IMR-90 (cell line): ENCODE measurements around the gene ADRB2. TPM values are rescaled to one million over a fixed set of nuclear protein-coding genes. Genes with fewer than 3 reads are reported as not detected.

ENCODE experiments used
- ATAC-seq: fragments of 200-7000 bp; cut with Tn5 transposase; 2 replicates; pipeline ENCODE4 v1.9.1; 2020; ENCODE audit warnings: low read depth, mild to moderate bottlenecking, moderate library complexity
- BruUV-seq: library from RNA; stranded (reverse); fragments of 400-500 nt; replicated peaks from 2 replicates; lab custom pipeline; 2021; lab: Mats Ljungman, UMichigan
- CTCF ChIA-PET: fragments of 300-600 bp; formaldehyde crosslinking; extraction: SDS; loops from one replicate; lab custom pipeline; 2021; ENCODE audit warnings: antibody characterized with exemption; lab: Yijun Ruan, JAX
- POLR2A ChIA-PET: fragments of 300-600 bp; sonication (Branson Sonifier 250); formaldehyde crosslinking; loops from one replicate; lab custom pipeline; 2022; ENCODE audit warnings: antibody characterized with exemption; ENCODE audit not compliant: unreplicated experiment; lab: Charles Lee
- DNase-seq: peaks from one replicate; pipeline ENCODE4 v3.0.0; 2013
- H2AFZ ChIP-seq: replicated peaks from 2 replicates; pipeline ENCODE3; 2013; ENCODE audit warnings: low read length, mild to moderate bottlenecking; ENCODE audit not compliant: poor library complexity
- H2AK5ac ChIP-seq: 2 replicates; pipeline ENCODE4 v1.6.1; 2013; ENCODE audit warnings: low read depth, low read length, inconsistent platforms
- H2AK9ac ChIP-seq: replicated peaks from 2 replicates; pipeline ENCODE3; 2013; ENCODE audit warnings: mild to moderate bottlenecking, low read depth, low read length, moderate library complexity; ENCODE audit not compliant: poor library complexity
- H2BK120ac ChIP-seq: 2 replicates; pipeline ENCODE4 v1.6.1; 2013; ENCODE audit warnings: low read depth, low read length, inconsistent platforms
- H2BK15ac ChIP-seq: 3 replicates; pipeline ENCODE4 v1.6.1; 2013; ENCODE audit warnings: low read depth, low read length, inconsistent platforms
- H2BK20ac ChIP-seq: 2 replicates; pipeline ENCODE4 v1.6.1; 2013; ENCODE audit warnings: low read depth, mild to moderate bottlenecking, inconsistent platforms, low read length, moderate library complexity
- H2BK5ac ChIP-seq: 2 replicates; pipeline ENCODE4 v1.6.1; 2013; ENCODE audit warnings: mild to moderate bottlenecking, low read depth, low read length, inconsistent platforms; ENCODE audit not compliant: poor library complexity, severe bottlenecking
- H3K14ac ChIP-seq: replicated peaks from 2 replicates; pipeline ENCODE4 v1.6.1; 2013; ENCODE audit warnings: low read depth, low read length, inconsistent platforms
- H3K18ac ChIP-seq: 2 replicates; pipeline ENCODE4 v1.6.1; 2013; ENCODE audit warnings: low read depth, low read length, control low read depth
- H3K23ac ChIP-seq: 2 replicates; pipeline ENCODE4 v1.6.1; 2013; ENCODE audit warnings: low read depth, low read length, inconsistent platforms
- H3K27ac ChIP-seq: 2 replicates; pipeline ENCODE4 v1.5.1; 2013; ENCODE audit warnings: mild to moderate bottlenecking, control low read depth, low read length; ENCODE audit not compliant: insufficient read depth
- H3K27me3 ChIP-seq: 2 replicates; pipeline ENCODE4 v1.6.1; 2013; ENCODE audit warnings: low read length; ENCODE audit not compliant: control insufficient read depth, insufficient read depth
- H3K36me3 ChIP-seq: 2 replicates; pipeline ENCODE4 v1.6.1; 2013; ENCODE audit warnings: low read length, mixed read lengths; ENCODE audit not compliant: control insufficient read depth, insufficient read depth
- H3K4ac ChIP-seq: 2 replicates; pipeline ENCODE4 v1.6.1; 2013; ENCODE audit warnings: low read depth, low read length, inconsistent platforms
- H3K4me1 ChIP-seq: 2 replicates; pipeline ENCODE4 v1.6.1; 2013; ENCODE audit warnings: low read length, mixed read lengths; ENCODE audit not compliant: control insufficient read depth, insufficient read depth
- H3K4me2 ChIP-seq: 2 replicates; pipeline ENCODE4 v1.6.1; 2013; ENCODE audit warnings: low read depth, mild to moderate bottlenecking, control low read depth, low read length, moderate library complexity
- H3K4me3 ChIP-seq: 2 replicates; pipeline ENCODE4 v1.5.1; 2013; ENCODE audit warnings: low read depth, mild to moderate bottlenecking, control low read depth, low read length, moderate library complexity; ENCODE audit not compliant: insufficient read depth
- H3K56ac ChIP-seq: 2 replicates; pipeline ENCODE4 v1.6.1; 2013; ENCODE audit warnings: low read length, inconsistent platforms; ENCODE audit not compliant: insufficient read depth; ENCODE audit errors: extremely low read depth
- H3K79me1 ChIP-seq, 2 experiments: 2 replicates each; pipeline ENCODE4 v1.6.1; 2013; ENCODE audit warnings: low read length in 2 of 2, inconsistent platforms in 1 of 2, low read depth in 1 of 2
- H3K9ac ChIP-seq: 2 replicates; pipeline ENCODE4 v1.6.1; 2013; ENCODE audit warnings: low read depth, low read length, control low read depth
- H3K9me1 ChIP-seq: 2 replicates; pipeline ENCODE4 v1.6.1; 2013; ENCODE audit warnings: low read length, inconsistent platforms; ENCODE audit not compliant: insufficient read depth
- H3K9me3 ChIP-seq: 2 replicates; pipeline ENCODE4 v1.6.1; 2013; ENCODE audit warnings: low read length; ENCODE audit not compliant: control insufficient read depth, insufficient read depth
- H4K20me1 ChIP-seq: 2 replicates; pipeline ENCODE4 v1.6.1; 2013; ENCODE audit warnings: low read length, inconsistent platforms; ENCODE audit not compliant: insufficient read depth
- H4K5ac ChIP-seq: 2 replicates; pipeline ENCODE4 v1.6.1; 2013; ENCODE audit warnings: mild to moderate bottlenecking, low read depth, low read length, control low read depth
- H4K8ac ChIP-seq, 2 experiments: 2 replicates each; pipeline ENCODE4 v1.6.1; 2013; ENCODE audit warnings: low read depth in 2 of 2, low read length in 2 of 2, control low read depth in 1 of 2, inconsistent platforms in 1 of 2
- H4K91ac ChIP-seq: 2 replicates; pipeline ENCODE4 v1.6.1; 2013; ENCODE audit warnings: low read depth, low read length, inconsistent platforms; ENCODE audit not compliant: insufficient read depth
- CHD1 ChIP-seq: IDR thresholded peaks from 2 replicates; pipeline ENCODE4 v1.6.1; 2012; ENCODE audit warnings: low read depth, low read length, improper control_type of control experiment
- ELK1 ChIP-seq: fragments of 150-350 bp; IDR thresholded peaks from 2 replicates; pipeline ENCODE4 v1.6.1; 2016; ENCODE audit warnings: low read depth, mild to moderate bottlenecking, low read length, moderate library complexity, borderline replicate concordance
- FOS ChIP-seq: fragments of 150-350 bp; IDR thresholded peaks from 2 replicates; pipeline ENCODE4 v1.6.1; 2016; ENCODE audit warnings: low read depth, low read length
- MAFK ChIP-seq: IDR thresholded peaks from 2 replicates; pipeline ENCODE4 v1.6.1; 2012; ENCODE audit warnings: low read depth, low read length, improper control_type of control experiment
- MAZ ChIP-seq: IDR thresholded peaks from 2 replicates; pipeline ENCODE4 v1.6.1; 2012; ENCODE audit warnings: low read depth, mild to moderate bottlenecking, low read length, improper control_type of control experiment, moderate library complexity, borderline replicate concordance
- POLR2A ChIP-seq: IDR thresholded peaks from 2 replicates; pipeline ENCODE4 v1.6.1; 2012; ENCODE audit warnings: mild to moderate bottlenecking, low read depth, low read length
- RAD21 ChIP-seq: IDR thresholded peaks from 2 replicates; pipeline ENCODE4 v1.6.1; 2012; ENCODE audit warnings: low read length, improper control_type of control experiment
- RCOR1 ChIP-seq: IDR thresholded peaks from 2 replicates; pipeline ENCODE4 v1.6.1; 2012; ENCODE audit warnings: mild to moderate bottlenecking, low read length, improper control_type of control experiment; ENCODE audit not compliant: insufficient replicate concordance
- RFX5 ChIP-seq: IDR thresholded peaks from 2 replicates; pipeline ENCODE4 v1.8.0; 2012; ENCODE audit warnings: low read depth, mild to moderate bottlenecking, low read length, moderate library complexity
- SMC3 ChIP-seq: fragments of 150-350 bp; IDR thresholded peaks from 2 replicates; pipeline ENCODE4 v1.6.1; 2016; ENCODE audit warnings: low read depth, mild to moderate bottlenecking, antibody characterized with exemption, low read length, moderate library complexity
- WGBS, 2 experiments: methylation state at CpG; one replicate each; pipeline versions ENCODE4 v1.1.5 to v1.1.7; 2013; ENCODE audit warnings: missing lambda C conversion rate in 2 of 2; ENCODE audit not compliant: insufficient read length in 1 of 2; ENCODE audit errors: extremely low coverage in 2 of 2; 5-methylcytosine and 5-hydroxymethylcytosine counted together
- dilution Hi-C: fragments of 300-500 bp; cut with HindIII; formaldehyde crosslinking; loops from one replicate; pipeline ENCODE4 v1.14.3; 2018; ENCODE audit warnings: low sequenced_read_pairs; ENCODE audit not compliant: unreplicated experiment
- in situ Hi-C: fragments of 300-500 bp; cut with MboI; formaldehyde crosslinking; loops from 3 replicates; pipeline ENCODE4 v1.14.3; 2019; ENCODE audit warnings: low sequenced_read_pairs, inconsistent platforms, mixed read lengths
- intact Hi-C: fragments of 100-400 bp; cut with micrococcal nuclease; formaldehyde crosslinking; loops from 2 replicates; pipeline ENCODE4 v1.10.0; 2022
- polyA plus RNA-seq, 3 experiments: library from polyadenylated mRNA; depleted of rRNA; stranded (reverse); fragments of >200 nt; gene quantifications; 2 replicates each; pipeline ENCODE4 v1.2.3, GENCODE V29; 2012; ENCODE audit warnings: low replicate concordance in 1 of 3
- total RNA-seq: library from RNA; depleted of rRNA; stranded (reverse); fragments of >200 nt; gene quantifications from 2 replicates; pipeline ENCODE4 v1.2.3, GENCODE V29; 2012
- TF ChIP-seq, protein P1 (sequence below): conservative IDR thresholded peaks from 2 replicates; pipeline ENCODE4 v1.5.1; 2012; ENCODE audit warnings: mild to moderate bottlenecking, low read depth, low read length, improper control_type of control experiment
- TF ChIP-seq, protein P2 (sequence below): fragments of 150-350 bp; IDR thresholded peaks from 2 replicates; pipeline ENCODE4 v1.6.1; 2017; ENCODE audit warnings: mild to moderate bottlenecking, antibody characterized with exemption, low read length, low read depth

ADRB2 gene
- total and polyA plus RNA-seq, 2 of the 4 experiments (the other 2 are of a cell fraction): 1.6 to 3.4 TPM

DNA sequence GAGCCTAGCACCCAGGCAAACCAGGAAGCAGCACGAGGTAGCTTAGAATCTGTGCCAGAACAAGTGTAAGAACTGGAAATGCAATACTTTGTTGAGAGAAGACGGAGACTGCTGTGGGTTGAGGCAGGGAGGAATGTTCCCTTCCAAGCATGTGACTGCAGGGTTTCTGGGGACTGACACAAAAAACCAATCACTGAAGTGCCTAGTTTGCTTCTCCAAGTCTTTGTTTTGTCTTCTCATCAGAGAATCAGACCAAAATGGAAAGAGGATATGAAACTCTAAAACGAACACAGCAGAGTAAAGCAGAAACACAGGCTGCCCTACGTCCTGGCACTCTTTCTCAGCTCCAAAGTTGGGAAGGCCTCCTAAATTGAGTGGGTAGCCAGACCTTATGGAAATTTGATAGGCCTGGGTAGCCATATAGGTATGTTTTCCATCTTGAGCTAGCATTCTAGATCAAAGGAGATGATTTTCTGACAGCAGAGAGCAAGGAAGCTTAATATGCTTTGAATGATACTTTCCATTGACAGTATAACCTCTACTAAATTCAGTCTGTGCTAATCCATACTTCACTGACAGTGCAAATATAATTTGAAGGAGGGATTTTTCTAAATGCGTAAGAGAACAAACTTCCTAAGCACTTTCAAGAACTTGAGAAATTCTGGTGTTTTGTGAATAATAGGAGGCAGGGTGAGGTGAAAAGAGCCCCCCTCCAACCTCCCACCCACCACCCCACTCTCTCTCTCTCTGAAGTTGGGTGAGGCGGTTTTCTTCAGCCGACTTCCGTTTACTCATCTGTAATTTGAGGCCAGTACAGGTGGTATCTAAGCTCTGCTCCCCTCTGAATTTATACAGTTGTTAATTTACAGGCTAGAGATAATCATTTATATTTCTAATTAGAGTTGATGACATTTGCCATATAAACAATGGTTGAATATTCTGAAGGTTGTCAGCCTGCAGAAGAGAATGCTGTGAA, 5.5 kb downstream of the ADRB2 start:
- H4K91ac ChIP-seq: no peak overlapping the region
- H2BK120ac ChIP-seq: no peak overlapping the region
- H2AFZ ChIP-seq: no peak overlapping the region
- intact Hi-C loops: no loop called here
- BruUV-seq: no TSS peak
- WGBS, 2 experiments: 93% methylated on average over 2 of the region's 8 CpGs; no CpG with 5 or more reads in 1 of the 2 experiments
- H3K36me3 ChIP-seq: no peaks in the 10 kb centered on the region
- H3K4ac ChIP-seq: peak overlapping the region; percentile 40
- no peak overlapping the region for H3K18ac ChIP-seq
- H3K27me3 ChIP-seq: no peaks in the 10 kb centered on the region
- in situ Hi-C loops: no loop called here
- no peak overlapping the region for H3K9ac ChIP-seq
- H4K20me1 ChIP-seq: peaks cover 6% of the 10 kb centered on the region; the same call in 1 of the 2 replicates
- no peak overlapping the region for H3K27ac ChIP-seq
- ChIA-PET POLR2A (no interaction called here), CTCF (interaction anchor here (1.1 to 2.4 kb wide), 2 partner anchors 11 kb away, joined by 4 to 9 read pairs; no protein-coding TSS in a partner anchor)
- H2BK15ac ChIP-seq: no peak overlapping the region
- H3K56ac ChIP-seq: no peak overlapping the region
- H3K23ac ChIP-seq: peak overlapping the region; percentile 53
- H2BK20ac ChIP-seq: no peak overlapping the region
- ATAC-seq (no peak), DNase-seq (no peak)
- H2AK5ac ChIP-seq: no peak overlapping the region
- H3K14ac ChIP-seq: 0 out of 2 replicates have a peak overlapping the region, but pooled peaks have one; percentile 16
- no peak overlapping the region for H4K5ac ChIP-seq
- TF ChIP-seq, protein P1, sequence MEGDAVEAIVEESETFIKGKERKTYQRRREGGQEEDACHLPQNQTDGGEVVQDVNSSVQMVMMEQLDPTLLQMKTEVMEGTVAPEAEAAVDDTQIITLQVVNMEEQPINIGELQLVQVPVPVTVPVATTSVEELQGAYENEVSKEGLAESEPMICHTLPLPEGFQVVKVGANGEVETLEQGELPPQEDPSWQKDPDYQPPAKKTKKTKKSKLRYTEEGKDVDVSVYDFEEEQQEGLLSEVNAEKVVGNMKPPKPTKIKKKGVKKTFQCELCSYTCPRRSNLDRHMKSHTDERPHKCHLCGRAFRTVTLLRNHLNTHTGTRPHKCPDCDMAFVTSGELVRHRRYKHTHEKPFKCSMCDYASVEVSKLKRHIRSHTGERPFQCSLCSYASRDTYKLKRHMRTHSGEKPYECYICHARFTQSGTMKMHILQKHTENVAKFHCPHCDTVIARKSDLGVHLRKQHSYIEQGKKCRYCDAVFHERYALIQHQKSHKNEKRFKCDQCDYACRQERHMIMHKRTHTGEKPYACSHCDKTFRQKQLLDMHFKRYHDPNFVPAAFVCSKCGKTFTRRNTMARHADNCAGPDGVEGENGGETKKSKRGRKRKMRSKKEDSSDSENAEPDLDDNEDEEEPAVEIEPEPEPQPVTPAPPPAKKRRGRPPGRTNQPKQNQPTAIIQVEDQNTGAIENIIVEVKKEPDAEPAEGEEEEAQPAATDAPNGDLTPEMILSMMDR: no peak
- no peak for TF ChIP-seq MAZ
- TF ChIP-seq, protein P2, sequence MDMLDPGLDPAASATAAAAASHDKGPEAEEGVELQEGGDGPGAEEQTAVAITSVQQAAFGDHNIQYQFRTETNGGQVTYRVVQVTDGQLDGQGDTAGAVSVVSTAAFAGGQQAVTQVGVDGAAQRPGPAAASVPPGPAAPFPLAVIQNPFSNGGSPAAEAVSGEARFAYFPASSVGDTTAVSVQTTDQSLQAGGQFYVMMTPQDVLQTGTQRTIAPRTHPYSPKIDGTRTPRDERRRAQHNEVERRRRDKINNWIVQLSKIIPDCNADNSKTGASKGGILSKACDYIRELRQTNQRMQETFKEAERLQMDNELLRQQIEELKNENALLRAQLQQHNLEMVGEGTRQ: no peak
- no peak for TF ChIP-seq RFX5
- TF ChIP-seq SMC3: no peak
- TF ChIP-seq RAD21: no peak
- no peak for TF ChIP-seq POLR2A
- no peak for TF ChIP-seq MAFK
- no peak for TF ChIP-seq FOS
- no peak for TF ChIP-seq RCOR1
- TF ChIP-seq CHD1: no peak
- no peak for TF ChIP-seq ELK1
- no peak overlapping the region for H3K4me2 ChIP-seq
- no peak overlapping the region for H3K4me3 ChIP-seq
- H3K79me1 ChIP-seq: peaks cover 23 to 51% of the 10 kb centered on the region in 2 experiments
- peaks cover 12% of the 10 kb centered on the region for H3K4me1 ChIP-seq
- no peak overlapping the region for H2BK5ac ChIP-seq
- no peak overlapping the region for H2AK9ac ChIP-seq
- dilution Hi-C loops: no loop called here
- H3K9me1 ChIP-seq: peaks cover 29% of the 10 kb centered on the region
- H4K8ac ChIP-seq: peak overlapping the region in 1 of 2 experiments; percentile 21; a peak in 1 of 4 replicates
- H3K9me3 ChIP-seq: no peaks in the 10 kb centered on the region
